Colon (tissue), 2 donors: ENCODE data around the gene SCN1B.
A peak's percentile ranks its signal among the peaks of the same experiment; 100 is the strongest.

Experiments
- FAIRE-seq: peaks from 2 replicates; lab custom pipeline; 2012; peaks lifted over from hg19 to GRCh38; lab: Jason Lieb, UNC
- donor health status: control.
- donor health status: control.

Gene SCN1B

GRCh38 chr19:35053667-35054293, 23.5 kb downstream of the SCN1B start:
- FAIRE-seq: no peak

DNA sequence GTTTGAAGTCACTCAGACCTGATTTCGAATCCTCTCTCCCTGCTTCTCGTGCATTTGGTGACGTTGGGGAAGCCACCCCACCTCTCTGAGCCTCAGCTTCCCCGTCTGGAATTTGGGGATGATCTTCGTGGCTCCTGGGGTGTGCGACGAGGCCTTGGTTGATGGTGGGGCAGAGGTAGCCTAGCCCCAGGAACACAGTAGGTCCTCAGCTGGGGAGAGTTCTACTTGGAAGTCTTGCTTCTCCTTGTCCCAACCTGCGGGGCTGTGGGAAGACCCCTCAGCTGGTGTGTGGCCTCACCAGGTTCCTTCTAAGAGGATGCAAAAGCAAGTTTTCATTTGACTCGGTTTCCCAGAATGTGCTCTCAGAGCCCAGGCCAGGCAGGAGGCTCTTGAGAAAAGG, 24.4 kb downstream of the SCN1B start:
- no peak for FAIRE-seq

DNA sequence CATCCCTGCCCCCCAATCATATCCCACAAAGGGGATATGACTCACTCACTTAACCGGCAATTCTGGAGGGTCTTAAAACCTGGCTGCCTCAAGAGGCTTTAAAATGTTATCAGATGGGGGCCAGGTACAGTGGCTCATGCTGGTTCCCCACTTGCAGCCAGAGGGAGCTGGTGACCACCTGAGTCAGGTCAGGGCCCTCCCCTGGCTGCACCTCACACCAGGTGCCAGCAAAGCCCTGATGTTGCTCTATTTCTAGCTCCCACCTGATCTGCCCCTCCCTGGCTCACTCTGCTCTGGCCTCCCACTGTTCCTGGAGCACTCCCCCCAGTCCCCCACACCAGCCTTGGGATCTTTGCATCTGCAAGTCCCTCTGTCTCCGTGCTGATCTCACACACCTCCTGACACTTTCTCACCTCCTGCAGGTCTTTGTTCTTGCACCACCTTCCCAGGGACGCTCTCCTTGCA, 25.5 kb downstream of the SCN1B start:
- no peak for FAIRE-seq

DNA sequence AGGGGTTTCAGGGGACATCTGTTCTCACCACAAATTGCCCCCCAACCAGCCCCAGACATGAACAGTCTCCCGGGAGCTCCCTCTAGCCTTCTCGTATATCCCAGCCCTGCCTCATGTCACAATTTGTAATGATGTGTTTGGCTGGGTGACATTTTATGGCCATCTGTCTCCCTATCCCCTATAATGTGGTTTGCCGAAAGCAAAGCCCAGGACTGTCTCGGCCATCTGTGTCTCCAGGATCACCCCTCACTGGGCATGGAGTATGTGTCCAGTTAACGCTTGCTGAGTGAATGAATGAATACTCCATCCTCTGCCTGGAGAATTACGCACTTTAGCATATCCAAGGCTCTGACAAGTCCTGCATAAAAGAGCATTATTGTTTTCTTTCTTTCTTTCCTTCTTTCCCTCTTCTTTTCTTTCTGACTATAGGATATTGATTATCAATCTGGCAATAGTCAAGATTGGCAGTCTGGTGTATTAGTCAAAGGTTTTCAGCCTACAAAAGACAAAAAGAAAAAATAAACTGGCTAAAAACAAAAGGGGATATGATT, 26.3 kb downstream of the SCN1B start:
- no peak for FAIRE-seq

GRCh38 chr19:35058370-35058769, 28.1 kb downstream of the SCN1B start:
- peak; percentile 64 for FAIRE-seq

DNA sequence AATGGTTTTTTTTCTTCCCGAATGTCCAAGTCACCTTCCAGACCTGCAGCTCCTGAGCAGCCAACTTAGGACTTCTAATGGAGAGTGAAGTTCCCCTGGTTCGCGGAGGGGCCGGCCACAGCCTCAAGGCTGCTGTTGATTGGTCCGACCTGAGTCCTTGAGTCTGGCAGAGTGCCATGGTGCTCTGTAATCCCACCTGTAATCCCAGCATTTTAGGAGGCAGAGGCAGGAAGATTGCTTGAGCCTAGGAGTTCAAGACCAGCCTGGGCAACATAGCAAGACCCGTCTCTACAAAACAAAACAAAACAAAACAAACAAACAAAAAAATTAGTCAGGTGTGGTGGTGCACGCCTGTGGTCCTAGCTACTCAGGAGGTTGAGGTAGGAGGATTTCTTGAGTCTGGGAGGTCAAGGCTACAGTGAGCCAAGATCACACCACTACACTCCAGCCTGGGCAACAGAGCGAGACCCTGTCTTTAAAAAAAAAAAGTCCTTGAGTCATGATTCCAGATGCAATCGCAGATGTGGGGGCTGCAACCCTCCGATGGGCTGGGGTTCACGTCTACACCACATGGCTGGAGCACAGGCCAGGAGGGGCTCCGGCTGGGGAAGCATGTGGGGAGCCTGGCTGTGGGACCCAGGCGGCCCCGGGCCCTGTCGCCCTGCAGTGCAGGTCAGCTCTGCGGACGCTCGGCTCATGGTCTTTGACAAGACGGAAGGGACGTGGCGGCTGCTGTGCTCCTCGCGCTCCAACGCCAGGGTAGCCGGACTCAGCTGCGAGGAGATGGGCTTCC, 28.9 kb downstream of the SCN1B start:
- no peak for FAIRE-seq

DNA sequence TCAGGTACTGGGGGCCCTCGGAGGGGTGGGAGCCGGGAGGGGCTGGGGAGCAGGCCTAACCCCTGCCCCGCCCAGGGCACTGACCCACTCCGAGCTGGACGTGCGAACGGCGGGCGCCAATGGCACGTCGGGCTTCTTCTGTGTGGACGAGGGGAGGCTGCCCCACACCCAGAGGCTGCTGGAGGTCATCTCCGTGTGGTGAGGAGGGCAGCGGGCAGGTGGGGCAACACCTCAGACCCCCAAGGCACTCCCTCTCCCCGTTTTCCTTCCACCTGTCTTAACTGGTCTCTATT, 29.5 kb downstream of the SCN1B start:
- no peak for FAIRE-seq

GRCh38 chr19:35060160-35060855, 30.0 kb downstream of the SCN1B start:
- no peak for FAIRE-seq

DNA sequence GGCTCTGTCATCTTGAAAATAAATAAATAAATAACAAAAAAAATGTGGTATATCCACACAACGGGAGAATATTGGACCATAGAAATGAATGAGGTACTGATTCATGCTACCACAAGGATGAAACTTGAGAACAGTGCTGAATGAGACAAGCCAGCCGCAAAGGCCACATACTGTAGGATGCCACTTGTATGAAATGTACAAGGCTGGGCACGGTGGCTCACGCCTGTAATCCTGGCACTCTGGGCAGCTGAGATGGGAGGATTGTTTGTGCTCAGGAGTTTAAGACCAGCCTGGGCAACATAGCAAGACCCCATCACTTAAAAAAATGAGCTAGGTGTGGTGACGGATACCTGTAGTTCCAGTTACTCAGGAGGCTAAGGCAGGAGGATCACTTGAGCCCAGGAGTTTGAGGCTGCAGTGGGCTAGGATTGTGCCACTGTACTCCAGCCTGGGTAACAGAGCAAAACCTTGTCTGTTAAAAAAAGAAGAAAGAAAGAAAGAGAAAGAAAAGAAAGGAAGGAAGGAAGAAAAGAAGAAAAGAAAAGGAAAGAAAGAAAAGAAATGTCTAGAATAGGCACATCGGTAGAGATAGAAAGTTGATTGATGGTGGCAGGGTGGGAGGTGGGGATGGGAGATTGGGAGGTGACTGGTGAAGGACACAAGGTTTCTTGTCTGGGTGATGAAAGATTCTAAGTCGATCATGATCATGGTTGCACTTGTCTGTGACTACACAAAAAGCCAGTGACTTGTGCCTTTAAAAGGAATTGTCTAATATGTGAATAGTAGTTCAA, 31.5 kb downstream of the SCN1B start:
- no peak for FAIRE-seq

GRCh38 chr19:35062942-35063341, 32.7 kb downstream of the SCN1B start:
- FAIRE-seq: no peak

DNA sequence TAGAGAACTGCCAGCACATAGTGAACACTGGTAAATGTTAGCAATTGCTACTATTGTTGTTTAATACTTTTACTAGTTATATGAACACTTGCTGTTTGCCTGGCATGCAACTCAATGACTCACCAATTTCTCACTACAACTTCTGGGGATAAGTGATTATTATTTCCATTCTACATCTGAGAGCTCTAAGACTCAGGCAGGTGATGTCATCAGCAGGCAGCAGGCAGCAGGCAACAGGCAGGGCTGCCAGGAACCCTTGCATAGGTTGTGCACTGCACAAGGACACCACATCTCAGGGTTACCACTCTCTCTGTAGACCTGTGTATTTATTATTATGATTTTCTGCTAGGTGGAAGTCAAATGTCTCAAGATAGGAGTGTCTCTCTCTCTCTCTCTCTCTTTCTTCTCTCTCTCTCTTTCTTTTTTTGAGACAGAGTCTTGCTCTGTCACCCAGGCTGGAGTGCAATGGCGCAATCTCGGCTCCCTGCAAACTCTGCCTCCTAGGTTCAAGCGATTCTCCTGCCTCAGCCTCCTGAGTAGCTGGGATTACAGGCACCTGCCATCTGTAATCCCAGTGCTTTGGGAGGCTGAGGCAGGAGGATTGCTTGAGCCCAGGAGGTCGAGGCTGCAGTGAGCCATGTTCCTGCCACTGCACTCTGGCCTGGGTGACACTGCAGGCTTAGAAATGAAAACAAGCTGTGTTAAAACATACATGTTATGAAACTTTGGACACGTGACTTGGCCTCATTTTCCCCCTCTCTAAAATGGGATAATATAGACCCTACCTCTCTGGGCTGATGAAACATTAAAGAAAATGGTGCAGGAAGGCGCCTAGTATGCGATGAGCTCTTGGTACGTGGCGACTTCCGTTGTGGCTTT, 33.9 kb downstream of the SCN1B start:
- no peak for FAIRE-seq

DNA sequence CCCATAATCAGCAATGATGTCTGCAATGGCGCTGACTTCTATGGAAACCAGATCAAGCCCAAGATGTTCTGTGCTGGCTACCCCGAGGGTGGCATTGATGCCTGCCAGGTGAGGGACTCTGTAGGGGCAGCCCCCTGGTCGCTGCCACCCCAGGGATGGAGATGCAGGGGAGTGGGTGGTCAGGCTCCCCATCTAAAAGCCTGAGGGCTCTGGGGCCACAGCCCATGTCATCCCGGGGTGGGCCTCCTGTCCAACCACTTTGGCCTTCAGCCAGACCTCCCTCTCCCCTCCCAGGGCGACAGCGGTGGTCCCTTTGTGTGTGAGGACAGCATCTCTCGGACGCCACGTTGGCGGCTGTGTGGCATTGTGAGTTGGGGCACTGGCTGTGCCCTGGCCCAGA, 35.3 kb downstream of the SCN1B start:
- FAIRE-seq: no peak

DNA sequence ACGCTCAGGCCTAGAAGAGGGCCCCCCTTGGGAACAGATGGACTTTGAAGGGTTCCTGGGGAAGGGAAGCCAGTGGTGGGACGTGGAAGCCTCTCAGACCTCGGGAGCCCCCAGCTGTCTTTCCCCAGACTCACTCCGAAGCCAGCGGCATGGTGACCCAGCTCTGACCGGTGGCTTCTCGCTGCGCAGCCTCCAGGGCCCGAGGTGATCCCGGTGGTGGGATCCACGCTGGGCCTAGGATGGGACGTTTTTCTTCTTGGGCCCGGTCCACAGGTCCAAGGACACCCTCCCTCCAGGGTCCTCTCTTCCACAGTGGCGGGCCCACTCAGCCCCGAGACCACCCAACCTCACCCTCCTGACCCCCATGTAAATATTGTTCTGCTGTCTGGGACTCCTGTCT, 35.9 kb downstream of the SCN1B start:
- FAIRE-seq: no peak

DNA sequence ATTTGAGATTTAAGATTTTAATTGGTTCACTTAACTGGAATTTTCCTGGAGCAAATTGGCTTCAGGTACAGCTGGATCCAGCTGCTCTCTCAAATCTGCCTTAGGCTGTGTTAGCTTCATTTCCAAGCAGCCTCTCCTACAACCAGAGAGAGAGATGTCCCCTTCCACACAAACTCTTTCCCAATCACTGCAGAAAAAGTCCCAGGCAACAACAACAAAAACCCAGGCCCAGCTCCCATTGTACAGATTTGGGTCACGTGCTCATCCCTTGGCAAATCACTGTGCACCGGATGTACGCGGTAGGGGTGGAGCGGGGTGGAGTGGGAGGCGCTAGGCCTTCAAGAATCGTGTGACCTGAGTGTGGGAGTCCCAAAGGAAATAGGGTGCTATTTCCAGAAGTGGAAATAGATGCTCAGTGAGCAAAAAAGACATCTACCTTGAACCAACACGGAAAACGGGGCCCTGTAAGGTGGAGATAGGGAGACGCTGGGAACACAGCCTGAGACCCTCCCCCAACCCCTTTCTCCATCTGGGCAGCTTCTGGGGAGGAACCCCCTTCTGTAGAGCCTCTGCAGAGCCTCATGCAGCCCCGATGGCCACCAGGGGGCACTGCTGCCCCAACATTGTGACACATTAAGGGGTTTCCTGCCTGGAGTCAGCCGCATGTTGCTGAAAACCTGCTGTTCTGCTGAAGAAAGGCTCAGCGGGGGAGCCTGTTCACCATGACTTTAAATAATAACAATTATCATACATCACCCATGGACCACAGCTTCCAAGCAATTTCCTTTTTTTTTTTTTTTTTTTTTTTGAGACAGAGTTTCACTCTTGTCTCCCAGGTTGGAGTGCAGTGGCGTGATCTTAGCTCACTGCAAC, 36.7 kb downstream of the SCN1B start:
- no peak for FAIRE-seq

- no peak for FAIRE-seq
Observed at GRCh38 chr19:35068941-35069634, 38.8 kb downstream of the SCN1B start.

GRCh38 chr19:35069696-35070095, 39.4 kb downstream of the SCN1B start:
- no peak for FAIRE-seq

GRCh38 chr19:35070471-35070870, 40.2 kb downstream of the SCN1B start:
- FAIRE-seq: no peak

DNA sequence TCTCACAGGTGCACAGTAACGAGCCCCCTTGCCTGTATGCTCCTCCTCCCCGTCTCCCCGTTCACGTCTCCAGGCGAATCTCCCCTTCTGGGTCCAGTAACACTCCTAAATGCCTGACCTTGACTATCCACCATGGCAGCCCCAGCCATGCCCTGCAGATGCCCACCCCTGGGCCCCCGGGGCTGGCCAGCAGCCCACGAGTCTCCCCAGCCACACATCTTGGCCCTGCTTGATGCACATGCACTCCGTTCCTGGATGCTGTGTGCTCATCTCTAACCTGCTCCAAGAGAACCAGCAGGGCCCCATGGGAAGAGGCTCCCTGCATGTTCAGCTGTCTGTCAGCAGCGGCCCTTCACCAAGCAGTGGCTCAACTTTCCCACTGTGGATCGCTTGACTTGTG, 43.2 kb downstream of the SCN1B start:
- FAIRE-seq: no peak

GRCh38 chr19:35073941-35074340, 43.7 kb downstream of the SCN1B start:
- no peak for FAIRE-seq
